Fibroblast of lung (primary cell): ENCODE results near the gene RETNLB.

Experiments used
- EZH2 ChIP-seq: IDR thresholded peaks from 2 replicates; pipeline ENCODE4 v1.5.1; 2012; ENCODE audit warnings: low read length, control low read depth, mild to moderate bottlenecking; ENCODE audit errors: missing control alignments
- TF ChIP-seq, protein P1 (sequence below), 2 donors: IDR thresholded peaks in 1 of 2; conservative IDR thresholded peaks in 1 of 2; 1 replicate in 1 of 2; 2 replicates in 1 of 2; pipeline ENCODE4 v1.5.1; 2011 to 2012; ENCODE audit warnings: low read length in 2 of 2, control low read depth in 1 of 2, inconsistent platforms in 1 of 2, low read depth in 1 of 2, mild to moderate bottlenecking in 1 of 2

DNA sequence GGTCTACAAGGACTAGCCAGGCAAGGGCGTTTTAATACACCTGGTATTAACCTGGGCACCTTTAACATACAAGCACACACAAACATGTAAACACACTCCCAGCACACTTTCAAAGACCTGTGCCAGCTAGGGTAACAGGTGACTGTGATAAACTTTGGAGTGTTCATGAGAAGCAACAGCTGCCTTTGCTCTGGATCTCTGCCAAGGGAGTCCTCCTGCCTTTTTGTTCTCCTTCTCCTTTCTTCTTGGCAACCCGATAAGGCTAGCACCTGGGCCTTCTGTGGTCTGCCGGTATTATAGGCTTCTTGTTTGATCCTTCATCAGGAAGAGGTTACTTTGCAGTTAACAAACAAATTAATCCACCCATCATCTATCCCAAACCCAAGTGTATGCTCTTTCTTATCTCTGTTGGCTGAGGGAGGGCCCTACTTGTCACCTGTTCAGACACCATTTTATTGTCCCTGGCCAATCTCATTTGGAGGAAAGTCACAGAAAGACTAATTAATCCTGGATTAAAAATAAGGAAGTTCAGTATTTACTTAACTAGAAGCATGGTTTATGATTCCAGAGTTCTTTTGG, at the start of gene RETNLB:
- TF ChIP-seq, protein P1, sequence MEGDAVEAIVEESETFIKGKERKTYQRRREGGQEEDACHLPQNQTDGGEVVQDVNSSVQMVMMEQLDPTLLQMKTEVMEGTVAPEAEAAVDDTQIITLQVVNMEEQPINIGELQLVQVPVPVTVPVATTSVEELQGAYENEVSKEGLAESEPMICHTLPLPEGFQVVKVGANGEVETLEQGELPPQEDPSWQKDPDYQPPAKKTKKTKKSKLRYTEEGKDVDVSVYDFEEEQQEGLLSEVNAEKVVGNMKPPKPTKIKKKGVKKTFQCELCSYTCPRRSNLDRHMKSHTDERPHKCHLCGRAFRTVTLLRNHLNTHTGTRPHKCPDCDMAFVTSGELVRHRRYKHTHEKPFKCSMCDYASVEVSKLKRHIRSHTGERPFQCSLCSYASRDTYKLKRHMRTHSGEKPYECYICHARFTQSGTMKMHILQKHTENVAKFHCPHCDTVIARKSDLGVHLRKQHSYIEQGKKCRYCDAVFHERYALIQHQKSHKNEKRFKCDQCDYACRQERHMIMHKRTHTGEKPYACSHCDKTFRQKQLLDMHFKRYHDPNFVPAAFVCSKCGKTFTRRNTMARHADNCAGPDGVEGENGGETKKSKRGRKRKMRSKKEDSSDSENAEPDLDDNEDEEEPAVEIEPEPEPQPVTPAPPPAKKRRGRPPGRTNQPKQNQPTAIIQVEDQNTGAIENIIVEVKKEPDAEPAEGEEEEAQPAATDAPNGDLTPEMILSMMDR (conservative IDR thresholded peaks at IDR 0.05 in 1 of 2, IDR thresholded peaks at IDR 0.05 in 1 of 2; ENCODE audit: low read depth in 1 of 2, low read length in 2 of 2), result no peak
- TF ChIP-seq EZH2, result no peak
